ENCODE results near the gene MLLT3.

DNA sequence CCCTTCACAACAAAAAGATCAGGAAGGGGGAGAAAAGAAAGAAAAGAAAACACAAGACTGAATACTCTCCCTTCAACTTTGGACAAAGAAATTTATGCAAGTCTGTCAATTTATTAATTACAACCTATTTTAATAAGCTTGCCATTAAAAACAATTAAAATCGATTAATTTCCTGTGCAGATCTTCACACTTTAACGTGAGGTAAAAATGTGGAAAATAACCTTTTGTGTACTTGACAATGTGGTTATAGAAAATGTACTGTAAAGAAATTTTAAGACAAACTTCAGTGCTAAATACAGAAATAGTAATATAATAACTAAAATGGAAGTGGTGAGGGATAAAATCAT, 2.7 kb upstream of the MLLT3 start:
- TF ChIP-seq CTCF (conservative IDR thresholded peaks at IDR 0.05; ENCODE audit: low read depth, low read length) (0 out of 2 replicates have a peak, but pooled peaks have one; percentile 7), EZH2 (IDR thresholded peaks at IDR 0.05; ENCODE audit: borderline replicate concordance, low read depth, low read length, poor library complexity, severe bottlenecking) (no peak)
